Activated gamma-delta T cell treated with Interleukin-2 at 50 U/mL for 16 hours (primary cell): ENCODE measurements around the gene PRDM16.
"Not testable (repeated sequence)": the region's sequence is repeated elsewhere in the genome, so short reads cannot be mapped to it uniquely, and the experiment has no call there.

ENCODE experiments used
- DNase-seq: peaks from one replicate; pipeline ENCODE4 v3.0.0-alpha.2; 2020

Gene PRDM16

DNA sequence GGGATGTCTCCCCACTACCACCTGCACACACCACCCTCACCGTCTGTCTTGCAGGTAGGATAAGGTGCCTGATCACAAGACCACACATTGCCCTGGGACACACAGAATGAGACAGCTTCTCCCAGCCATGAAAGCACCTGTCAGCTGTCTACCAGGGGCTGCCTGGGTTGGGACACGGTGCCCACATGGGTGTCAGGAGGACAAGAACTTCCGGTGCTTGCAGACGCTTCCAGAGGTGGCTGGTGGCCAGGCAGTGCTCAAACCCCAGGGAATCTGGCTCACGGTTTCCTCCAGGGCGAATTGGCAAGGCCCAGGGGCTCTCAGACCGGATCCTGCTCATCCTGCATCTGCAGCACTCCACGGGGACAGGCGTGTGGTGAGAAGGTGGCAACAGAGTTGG, 202.9 kb downstream of the PRDM16 start:
- no peak for DNase-seq

DNA sequence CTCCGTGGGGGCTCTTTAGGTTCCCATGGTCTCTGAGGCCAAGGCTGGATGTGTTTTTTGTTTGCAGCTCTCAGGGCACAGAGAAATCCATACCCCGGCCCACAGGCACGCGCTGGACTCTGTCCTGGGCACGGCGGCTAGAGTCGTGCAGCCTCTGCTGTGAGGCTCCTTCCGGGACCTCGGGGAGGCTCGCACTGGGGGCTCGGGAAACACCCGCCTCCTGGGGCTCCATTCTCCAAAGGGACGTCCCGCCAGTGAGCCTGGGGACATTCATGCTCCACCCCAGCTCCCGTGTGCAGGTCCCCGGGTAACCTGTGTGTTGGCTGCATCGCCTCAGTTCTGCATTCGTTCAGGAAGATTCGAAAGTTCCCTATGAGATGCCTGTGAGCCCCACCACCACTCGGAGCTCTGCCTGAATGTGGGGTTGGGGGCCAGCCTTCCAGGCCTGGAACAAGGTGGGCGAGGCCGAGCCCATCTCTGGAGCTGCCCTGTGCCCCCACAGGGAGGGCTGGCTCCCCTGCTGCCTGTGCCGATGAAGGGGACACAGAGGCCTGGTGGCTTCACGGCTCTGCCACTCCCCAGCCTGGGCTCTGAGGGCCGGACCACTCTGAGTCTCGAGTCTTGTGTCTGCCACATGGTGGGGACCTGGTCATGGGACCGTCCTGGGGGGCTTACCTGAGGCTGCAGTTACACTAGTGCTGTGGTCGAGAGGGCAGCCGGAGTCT, 203.5 kb downstream of the PRDM16 start:
- no peak for DNase-seq

DNA sequence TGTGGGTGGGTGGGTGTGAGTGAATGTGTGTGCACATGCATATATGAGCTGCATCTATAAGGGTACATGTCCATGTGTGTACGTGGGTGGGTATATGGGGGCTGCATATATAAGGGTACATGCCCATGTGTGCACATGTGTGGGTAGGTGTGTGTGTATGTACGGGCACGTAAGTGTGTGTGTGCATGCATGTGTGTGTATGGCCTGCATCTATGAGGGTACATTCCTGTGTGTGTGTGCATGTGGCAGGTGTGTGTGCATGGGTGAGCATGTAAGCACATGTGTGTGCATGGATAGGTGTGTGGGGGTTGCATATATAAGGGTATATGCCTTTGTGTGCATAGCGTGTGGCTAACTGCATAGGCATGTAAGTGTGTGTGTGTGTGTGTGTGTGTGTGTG, 204.4 kb downstream of the PRDM16 start:
- DNase-seq = no peak

DNA sequence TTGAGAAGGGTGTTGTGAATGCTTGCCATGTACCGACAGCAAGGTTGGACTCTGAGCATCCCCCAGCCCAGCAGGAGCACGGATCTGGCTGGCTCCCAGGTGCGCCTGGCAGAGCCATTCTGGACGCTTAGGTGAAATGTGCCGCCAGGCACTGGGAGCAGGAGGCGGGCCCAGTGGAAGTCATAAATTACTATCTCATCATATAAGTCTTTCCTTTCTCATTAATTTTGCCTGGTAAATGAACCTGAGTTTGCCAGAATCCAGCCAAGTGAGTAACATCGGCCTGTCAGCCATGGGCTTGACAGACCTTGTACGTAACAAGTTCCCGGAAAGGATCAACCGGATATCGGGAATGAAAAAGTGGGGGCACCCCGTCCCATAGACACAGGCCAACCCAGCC, 206.0 kb downstream of the PRDM16 start:
- DNase-seq = no peak

GRCh38 chr1:3275471-3276340, 206.7 kb downstream of the PRDM16 start:
- no peak for DNase-seq

DNA sequence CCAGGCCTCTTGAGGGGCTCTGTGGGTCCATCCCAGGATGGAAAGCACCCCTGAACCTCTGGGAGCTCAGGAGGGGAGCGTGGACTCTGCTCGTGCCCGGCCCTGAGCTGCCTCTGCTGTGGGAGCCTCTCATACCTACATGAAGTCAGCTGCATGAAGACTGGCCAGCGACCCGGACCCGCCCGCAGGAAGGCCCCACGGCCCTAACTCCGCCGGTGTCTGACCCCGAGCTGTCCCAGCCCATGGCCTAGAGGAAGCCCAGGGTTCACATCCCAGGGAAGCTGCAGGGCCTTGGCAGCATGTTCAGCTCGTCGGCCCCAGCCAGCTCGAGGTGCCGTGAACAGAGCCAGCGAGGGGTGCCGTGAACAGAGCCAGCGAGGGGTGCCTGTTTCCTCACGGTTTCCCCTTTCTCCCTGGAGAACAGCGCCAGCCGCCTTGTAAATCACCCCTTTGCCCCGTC, 207.4 kb downstream of the PRDM16 start:
- no peak for DNase-seq

- no peak for DNase-seq
These were observed 208.0 kb downstream of the PRDM16 start for GRCh38 chr1:3277011-3277471.

DNA sequence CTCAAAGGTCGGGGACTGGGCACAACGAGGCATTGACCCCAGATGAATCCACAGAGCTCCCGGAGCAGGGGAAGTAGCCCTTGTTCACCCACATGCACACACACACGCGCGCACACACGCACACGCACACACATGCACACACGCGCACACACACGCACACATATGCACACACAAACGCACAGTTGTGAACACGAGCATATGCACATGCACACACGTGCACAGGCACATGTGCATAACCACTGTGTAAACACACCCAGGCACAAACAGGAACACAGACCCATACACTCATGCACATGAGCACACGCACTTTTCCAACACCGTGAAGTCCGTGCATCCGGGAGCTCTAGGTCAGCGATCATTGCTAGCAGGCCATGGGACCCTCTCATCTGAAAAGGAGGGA, 208.6 kb downstream of the PRDM16 start:
- DNase-seq = no peak

GRCh38 chr1:3278416-3279181, 209.6 kb downstream of the PRDM16 start:
- no peak for DNase-seq

DNA sequence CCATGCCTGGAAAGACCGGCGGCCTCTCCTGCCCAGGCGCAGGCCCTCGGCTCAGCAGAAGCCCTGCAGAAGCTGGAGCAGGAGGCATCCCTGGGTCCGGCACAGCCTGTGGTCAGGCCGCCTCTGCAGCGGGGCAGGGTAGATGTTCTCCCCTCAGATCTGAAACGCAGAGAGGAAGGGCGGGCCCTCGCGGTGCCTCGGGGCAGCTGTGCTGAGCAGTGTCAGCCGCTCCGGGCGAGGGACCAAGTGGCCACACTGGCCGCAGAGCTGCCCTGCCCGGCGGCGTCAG, 210.1 kb downstream of the PRDM16 start:
- no peak for DNase-seq

GRCh38 chr1:3281735-3282134, 212.7 kb downstream of the PRDM16 start:
- DNase-seq = no peak

GRCh38 chr1:3282186-3282585, 213.2 kb downstream of the PRDM16 start:
- DNase-seq = no peak

- no peak for DNase-seq
These were observed 213.8 kb downstream of the PRDM16 start for GRCh38 chr1:3282656-3283430.

- DNase-seq = no peak
These were observed 214.8 kb downstream of the PRDM16 start for GRCh38 chr1:3283849-3284248.

DNA sequence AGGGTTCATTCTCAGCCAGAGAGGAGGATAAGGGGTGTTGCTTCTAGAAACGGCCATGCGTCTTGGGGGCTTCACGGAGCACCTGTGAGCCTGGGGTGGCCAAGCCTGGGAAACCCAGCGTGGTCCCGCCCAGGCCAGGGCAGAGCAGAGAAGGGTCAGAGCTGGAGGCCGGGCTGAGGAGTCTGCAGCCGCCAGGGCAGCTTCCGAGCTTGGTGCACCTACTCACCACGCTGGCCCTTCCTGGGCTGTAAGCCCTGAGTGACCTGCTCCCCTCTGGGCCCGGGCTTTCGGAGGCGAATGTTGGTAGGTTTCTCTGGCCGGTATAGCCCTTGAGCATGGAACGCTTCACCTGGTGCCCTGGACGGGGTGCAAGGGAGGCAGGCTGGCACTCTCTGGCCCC, 215.7 kb downstream of the PRDM16 start:
- no peak for DNase-seq

DNA sequence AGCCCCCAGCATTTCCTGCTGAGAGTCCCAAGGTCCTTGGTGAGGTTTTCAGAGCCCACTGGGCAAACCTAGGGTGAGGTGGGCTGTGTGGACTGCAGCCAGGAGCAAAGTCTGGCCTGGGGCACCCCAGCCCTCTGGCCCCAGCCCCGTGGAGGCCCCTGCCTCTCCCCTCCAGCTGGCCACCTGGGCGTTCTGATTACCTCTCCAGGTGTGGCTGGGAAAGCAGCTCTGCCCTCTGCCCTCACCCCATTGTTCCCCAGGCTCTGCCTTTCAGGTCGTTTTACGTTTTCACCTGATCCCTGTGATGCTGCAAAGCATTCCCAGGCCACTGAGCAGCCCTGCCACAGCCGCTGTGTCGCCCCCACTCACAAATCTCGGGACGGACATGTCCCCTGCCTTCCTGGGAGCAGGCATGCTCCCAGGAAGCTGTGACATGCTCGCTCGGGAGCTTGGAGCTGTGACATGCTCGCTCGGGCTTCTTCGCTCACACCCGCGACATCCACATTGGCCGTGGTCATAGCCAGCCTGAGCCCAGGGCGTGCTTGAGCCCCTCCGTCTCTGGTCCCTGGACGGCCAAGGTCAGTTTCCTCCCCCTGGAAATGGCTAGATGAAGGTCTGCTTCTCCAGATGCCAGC, 216.2 kb downstream of the PRDM16 start:
- DNase-seq = no peak

- DNase-seq = not testable (repeated sequence)
These were observed 218.1 kb downstream of the PRDM16 start for GRCh38 chr1:3287095-3287494.

- DNase-seq = no peak
These were observed 218.7 kb downstream of the PRDM16 start for GRCh38 chr1:3287656-3288160.

DNA sequence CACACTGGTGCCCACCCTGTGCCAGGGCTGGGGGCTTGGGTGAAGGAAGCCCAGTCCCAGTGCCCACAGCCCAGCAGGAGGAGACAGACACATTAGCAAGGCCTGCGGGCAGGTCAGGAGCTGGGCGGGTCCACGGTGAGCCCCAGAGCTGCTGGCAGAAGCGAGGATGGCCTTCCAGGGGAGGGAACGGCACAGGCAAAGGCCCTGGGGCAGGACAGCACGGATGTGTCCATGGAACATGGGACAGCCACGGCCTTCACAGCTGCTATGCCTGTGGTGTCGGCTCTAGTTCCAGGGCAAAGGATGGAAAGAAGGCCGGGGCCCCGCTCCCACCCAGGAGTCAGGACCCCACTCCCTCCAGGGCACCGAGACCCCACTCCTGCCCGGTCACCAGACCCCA, 220.5 kb downstream of the PRDM16 start:
- no peak for DNase-seq

GRCh38 chr1:3290438-3290837, 221.4 kb downstream of the PRDM16 start:
- DNase-seq = no peak

DNA sequence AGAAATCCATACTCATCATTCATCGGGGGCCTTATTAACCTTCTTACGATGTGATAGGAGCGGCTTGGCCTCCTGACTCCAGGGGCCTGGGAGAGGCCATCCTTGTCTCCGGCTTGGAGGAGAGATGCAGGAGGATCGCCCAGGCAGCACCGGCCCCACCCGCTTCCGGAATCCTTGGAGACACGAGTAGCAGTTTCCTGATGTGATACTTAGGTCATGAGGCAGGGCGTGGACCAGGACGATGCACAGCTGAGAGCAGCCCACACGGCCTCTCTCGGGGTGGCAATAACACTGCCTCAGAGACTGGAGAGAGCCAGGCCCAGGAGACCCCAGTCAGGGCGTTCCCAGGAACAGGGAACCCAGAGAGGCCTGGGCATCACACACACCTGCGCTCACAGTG, 221.9 kb downstream of the PRDM16 start:
- no peak for DNase-seq
